Astrocyte of the hippocampus (primary cell): Measurements from ENCODE around the gene LRRTM4.
A peak's percentile ranks its signal among the peaks of the same experiment; 100 is the strongest.

ENCODE experiments used
- DNase-seq: peaks from one replicate; pipeline ENCODE4 v3.0.0; 2011; ENCODE audit warnings: low read depth, low spot score

LRRTM4 gene

GRCh38 chr2:77314721-77315120 lies 207.5 kb downstream of the LRRTM4 start:
- no peak for DNase-seq

DNA sequence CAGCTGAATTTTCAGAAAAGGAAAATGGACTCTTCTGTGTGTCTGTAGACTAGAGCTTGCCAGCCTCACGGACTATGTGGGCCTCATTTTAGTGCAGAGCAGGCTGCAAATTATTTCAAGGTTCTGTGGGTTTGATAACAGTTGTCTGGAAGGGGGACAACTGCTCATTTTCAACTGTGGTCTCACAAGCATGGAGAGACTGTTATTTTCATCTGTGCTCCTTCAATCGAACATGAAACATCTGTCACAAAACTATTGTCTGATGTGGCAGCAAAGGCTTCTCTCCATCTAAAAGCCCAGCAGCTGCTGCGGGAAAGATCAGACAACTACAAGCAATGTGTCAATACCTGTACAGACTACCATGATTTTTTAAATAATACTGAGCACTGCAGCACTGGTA lies 211.8 kb downstream of the LRRTM4 start:
- no peak for DNase-seq

DNA sequence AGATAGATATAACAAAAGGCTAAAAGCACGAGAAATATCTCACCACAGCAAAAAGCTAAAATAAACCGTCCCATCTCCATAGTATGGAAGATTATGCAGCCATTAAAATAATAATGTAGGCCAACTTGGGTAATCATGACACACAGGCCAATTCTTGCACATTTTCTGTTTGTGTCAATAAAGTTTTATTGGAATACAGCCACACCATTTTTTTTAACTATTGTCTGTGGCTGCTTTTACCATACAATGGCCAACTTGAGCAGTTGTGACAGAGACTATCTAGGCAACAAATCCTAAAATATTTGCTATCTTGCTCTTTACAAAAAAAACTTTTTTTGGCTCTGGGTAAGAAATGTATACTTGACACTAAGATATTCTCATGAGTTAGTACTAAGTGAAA lies 212.5 kb downstream of the LRRTM4 start:
- no peak for DNase-seq

DNA sequence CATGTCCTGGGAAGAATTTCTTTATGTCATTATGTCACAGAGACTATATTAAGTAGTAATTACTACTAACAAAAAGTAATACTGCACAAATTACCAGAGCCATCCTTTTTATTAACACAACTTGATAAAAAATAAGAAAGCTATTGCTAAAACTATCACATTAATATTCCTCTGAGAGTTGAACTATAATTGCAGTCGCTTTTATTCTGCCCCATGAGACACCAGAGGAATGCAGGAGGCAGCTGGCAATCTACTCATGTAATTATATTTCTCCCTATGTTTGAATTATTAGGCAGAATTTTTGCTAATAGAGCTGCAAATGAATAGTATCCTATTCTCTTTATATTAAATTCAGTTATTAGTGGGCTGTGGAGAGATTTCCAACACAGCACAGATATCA lies 220.7 kb downstream of the LRRTM4 start:
- DNase-seq, result no peak

DNA sequence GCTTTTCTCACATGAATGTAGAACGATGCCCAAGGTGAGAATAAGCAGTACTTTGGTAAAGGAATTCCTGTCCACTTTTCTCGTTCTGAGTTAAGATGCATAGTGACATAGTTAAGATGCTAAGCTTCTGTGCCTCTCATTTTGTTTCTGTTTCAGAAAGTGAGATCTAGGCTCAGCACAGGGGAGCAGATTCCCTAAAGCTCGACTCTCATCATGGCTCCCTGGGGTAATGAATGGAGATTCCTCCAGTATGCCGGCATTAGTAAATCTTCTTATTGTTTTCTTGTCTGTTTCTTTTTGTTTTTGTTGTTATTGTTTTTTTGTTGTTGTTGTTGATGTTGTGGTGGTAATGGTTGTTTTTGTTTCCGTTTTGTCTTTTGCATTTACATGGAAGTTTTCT lies 225.4 kb downstream of the LRRTM4 start:
- no peak for DNase-seq

- DNase-seq, result no peak
These were observed 227.7 kb downstream of the LRRTM4 start for GRCh38 chr2:77294474-77294873.

GRCh38 chr2:77284353-77284752 lies 237.8 kb downstream of the LRRTM4 start:
- DNase-seq, result no peak

GRCh38 chr2:77271262-77271661 lies 250.9 kb downstream of the LRRTM4 start:
- DNase-seq, result no peak

DNA sequence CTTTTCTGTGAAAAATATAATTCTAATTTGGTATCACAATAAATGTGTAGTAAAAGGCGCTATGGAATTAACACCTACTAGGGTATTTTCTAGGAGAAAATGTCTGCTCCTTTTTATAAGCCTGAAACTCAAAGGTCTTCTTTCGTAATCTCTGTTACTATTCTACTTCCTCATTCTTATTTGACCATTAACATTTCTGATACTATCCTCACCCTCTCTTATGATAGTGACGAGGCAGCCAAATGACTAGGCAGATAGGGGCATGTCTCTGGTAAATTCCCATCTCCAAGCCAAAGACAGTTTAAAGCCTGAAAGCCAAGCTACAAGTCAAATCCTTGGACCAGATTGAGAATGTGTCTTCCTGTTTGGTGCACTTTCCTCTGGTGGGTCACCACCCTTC lies 251.7 kb downstream of the LRRTM4 start:
- no peak for DNase-seq

DNA sequence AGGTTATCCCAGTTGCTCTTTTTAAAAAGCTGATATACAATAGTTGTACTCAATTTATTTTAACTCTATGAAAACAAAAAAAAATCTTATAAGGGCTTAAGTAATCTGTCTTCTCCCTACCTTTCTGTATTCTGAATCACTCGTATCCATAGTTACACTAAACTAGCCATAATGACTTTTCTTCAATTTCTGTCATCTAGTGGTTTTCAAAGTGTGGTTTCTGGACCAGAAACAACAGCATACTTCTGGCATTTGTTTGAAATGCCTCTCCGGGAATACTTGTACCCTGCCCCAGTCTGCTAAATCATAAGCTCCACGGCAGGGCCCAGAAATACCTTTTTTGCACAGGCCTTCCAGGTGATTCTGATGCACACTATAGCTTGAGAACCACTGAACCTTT lies 253.6 kb downstream of the LRRTM4 start:
- peak; percentile 72 for DNase-seq

GRCh38 chr2:77232909-77233425 lies 289.2 kb downstream of the LRRTM4 start:
- DNase-seq, result peak; percentile 16

GRCh38 chr2:77228391-77228790 lies 293.8 kb downstream of the LRRTM4 start:
- DNase-seq, result peak; percentile 77

- DNase-seq, result no peak
These were observed 311.5 kb downstream of the LRRTM4 start for GRCh38 chr2:77210725-77211124.

DNA sequence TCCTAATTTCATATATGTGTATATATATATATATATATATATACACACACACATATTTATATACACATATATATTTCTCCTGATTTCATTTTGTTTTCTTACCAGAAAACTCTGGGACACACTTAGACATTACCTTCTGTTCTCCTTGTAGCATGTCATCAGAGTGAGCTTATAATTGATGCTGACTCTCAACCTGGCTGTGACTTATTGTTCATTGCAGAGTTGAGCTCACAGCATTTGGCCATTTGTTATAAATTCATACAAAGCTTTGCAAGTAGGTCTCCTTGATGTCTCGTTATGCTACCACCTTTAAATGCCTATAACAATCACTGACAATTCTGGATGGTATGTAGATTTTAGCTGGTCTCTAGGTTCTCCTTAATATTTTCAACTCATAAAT lies 314.8 kb downstream of the LRRTM4 start:
- no peak for DNase-seq

DNA sequence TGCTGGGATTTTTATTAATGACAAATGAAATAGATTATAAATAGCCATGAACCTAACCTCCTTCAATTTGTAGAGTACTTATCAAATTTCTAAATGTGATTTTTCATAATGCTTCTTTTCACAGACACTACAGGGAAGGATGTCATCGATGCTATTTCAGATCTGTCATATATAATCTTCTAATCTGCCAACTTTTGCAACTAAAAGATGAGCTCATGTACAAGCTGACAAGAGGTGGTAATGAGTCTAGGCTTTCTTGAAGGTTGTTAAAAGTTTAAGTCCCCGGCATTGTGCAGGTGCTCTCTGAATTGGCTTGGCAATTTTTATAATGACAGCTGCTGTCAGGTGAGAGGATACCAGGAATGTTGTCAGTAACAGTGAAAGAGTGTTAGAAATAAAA lies 320.4 kb downstream of the LRRTM4 start:
- no peak for DNase-seq

GRCh38 chr2:77199411-77199810 lies 322.8 kb downstream of the LRRTM4 start:
- no peak for DNase-seq

DNA sequence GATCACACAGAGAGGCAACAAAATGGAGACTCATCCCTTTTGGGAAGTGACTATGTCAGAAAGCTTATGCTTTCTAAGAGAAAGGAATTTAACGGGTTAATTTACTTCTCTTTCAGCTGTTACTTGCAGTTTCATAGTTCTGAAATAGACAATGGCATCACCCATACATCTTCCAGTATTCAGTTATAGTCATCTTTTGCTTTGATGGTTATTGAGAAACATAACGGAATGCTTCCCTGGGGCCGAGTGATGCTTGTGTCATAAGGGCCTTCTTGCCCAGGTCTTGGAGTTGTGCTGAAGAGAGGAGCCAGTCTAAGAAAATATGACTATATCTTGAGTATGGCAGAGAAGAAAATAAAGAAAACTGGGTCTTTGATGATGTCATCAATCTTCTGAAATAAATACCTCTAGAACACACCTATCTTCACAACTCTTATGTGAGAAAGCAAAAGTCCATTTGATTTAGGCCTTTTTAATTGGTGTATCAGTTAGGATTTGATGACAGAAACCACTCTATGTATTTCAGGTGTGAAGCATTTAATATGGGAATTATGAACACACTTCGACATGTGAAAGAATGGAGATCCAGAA lies 328.2 kb downstream of the LRRTM4 start:
- DNase-seq, result no peak

- DNase-seq, result no peak
These were observed 329.3 kb downstream of the LRRTM4 start for GRCh38 chr2:77192811-77193289.

DNA sequence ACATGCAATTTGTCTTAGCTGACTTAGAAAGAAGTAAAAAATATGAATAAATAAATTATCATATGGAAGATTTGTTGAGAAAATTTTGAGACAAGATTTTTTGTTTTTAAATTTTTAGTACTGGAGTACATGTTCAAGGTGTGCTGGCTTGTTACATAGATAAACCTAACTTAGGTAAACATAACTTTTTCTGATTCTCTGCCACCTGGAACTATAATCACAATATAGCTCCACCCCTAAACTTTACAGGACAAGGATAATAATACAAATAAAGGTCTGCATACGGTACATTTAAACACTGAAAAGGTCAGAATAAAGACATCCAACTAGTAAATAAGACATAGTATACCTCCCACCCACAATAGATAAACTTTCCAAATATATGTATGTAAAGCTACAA lies 330.5 kb downstream of the LRRTM4 start:
- no peak for DNase-seq

DNA sequence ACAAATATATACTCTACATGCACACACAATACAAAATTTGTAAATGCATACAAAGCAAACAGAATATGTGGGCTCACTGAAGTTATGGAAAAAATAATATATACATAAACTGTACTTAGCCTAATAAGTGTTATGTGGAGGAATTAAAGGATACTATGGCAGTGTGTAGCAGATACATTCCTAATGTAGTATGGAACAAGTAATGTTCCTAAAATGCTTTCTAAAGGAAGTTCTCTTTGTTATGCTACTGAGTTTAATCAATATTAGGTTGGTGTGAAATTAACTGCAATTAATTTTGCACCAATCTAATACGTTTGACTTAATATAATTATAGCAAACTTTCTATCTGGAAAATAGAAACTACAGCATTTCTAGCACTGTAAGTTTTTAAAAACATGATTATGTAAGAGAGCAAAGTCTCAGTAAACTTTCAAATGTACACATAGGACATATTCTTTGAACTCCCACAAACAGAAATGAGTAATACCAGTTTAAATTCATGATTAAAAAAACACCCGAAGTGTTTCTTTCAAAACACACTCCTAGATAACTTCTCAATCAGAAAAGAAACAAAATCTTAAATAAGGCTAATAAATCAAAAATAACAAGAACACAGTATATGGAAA lies 331.3 kb downstream of the LRRTM4 start:
- DNase-seq, result no peak

GRCh38 chr2:77185052-77185451 lies 337.1 kb downstream of the LRRTM4 start:
- no peak for DNase-seq

DNA sequence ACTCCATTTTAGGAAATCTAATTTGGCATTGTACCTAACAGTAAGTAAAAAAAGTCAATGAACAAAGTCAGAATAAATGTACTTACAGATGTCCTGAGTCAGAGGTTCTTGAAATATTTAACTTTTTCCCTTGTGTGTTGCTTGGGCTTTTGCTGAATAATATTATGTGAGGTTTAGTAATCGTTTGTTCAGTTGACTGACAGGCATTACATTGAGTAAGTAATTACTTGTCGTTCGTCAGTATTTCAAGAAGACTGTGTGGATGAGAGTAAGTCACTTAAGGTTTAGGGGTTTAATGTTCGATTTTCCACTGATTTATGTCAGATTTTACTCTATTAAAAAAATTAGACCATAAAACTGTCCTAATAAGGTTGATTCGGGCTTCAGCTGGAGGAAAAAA lies 342.9 kb downstream of the LRRTM4 start:
- DNase-seq, result no peak

- DNase-seq, result peak; percentile 1
These were observed 346.9 kb downstream of the LRRTM4 start for GRCh38 chr2:77175266-77175780.
